K562 (cell line): ENCODE data around the gene FTO. TPM values are rescaled to one million over a fixed set of nuclear protein-coding genes. Genes with fewer than 3 reads are reported as not detected.

ENCODE experiments used
- ATAC-seq: fragments of 200-7000 bp; cut with Tn5 transposase; 3 replicates; pipeline ENCODE4 v1.9.1; 2020; ENCODE audit warnings: moderate library complexity
- BruUV-seq: library from RNA; stranded (reverse); fragments of 400-500 nt; replicated peaks from 2 replicates; lab custom pipeline; 2021; lab: Mats Ljungman, UMichigan
- CTCF ChIA-PET: fragments of 300-600 bp; formaldehyde crosslinking; extraction: SDS; loops from one replicate; lab custom pipeline; 2021; ENCODE audit warnings: low intra/inter-chr PET ratio; lab: Yijun Ruan, JAX
- POLR2A ChIA-PET: fragments of 300-600, 350-650 bp; sonication (Branson Sonifier 250); formaldehyde crosslinking; extraction: SDS; loops from one replicate; lab custom pipeline; 2021; ENCODE audit warnings: antibody characterized with exemption, inconsistent platforms; lab: Yijun Ruan, JAX
- DNase-seq, 4 experiments: peaks; one replicate each; pipeline versions ENCODE4 v3.0.0 to v3.0.0-alpha.2; 2011 to 2018; ENCODE audit warnings: low spot score in 3 of 4, mixed read lengths in 3 of 4; ENCODE audit errors: extremely low read depth in 1 of 4
- FAIRE-seq: peaks from 2 replicates; lab custom pipeline; 2011; peaks lifted over from hg19 to GRCh38; lab: Jason Lieb, UNC
- H2AFZ ChIP-seq: 2 replicates; pipeline ENCODE4 v1.6.0; 2011; ENCODE audit warnings: low read depth, low read length, control low read depth, inconsistent platforms
- H3K27ac ChIP-seq: fragments of 200-600 bp; 3 replicates; pipeline ENCODE4 v1.8.0; 2011; ENCODE audit warnings: low read depth, mild to moderate bottlenecking, control low read depth, inconsistent platforms, low read length, moderate library complexity, mixed read lengths; ENCODE audit errors: extremely low read depth
- H3K27me3 ChIP-seq, 2 experiments: fragments of 300-600 bp in 1 of 2; 2 replicates in 1 of 2; 3 replicates in 1 of 2; pipeline versions ENCODE4 v1.6.0 to v1.8.0; 2011; ENCODE audit warnings: inconsistent platforms in 2 of 2, low read length in 2 of 2, mild to moderate bottlenecking in 1 of 2, mixed read lengths in 1 of 2, moderate library complexity in 1 of 2; ENCODE audit not compliant: control insufficient read depth in 2 of 2, insufficient read depth in 2 of 2
- H3K36me3 ChIP-seq: fragments of 300-600 bp; 3 replicates; pipeline ENCODE4 v1.8.0; 2011; ENCODE audit warnings: mild to moderate bottlenecking, low read length, inconsistent platforms; ENCODE audit not compliant: control insufficient read depth, insufficient read depth
- H3K4me1 ChIP-seq, 2 experiments: fragments of 200-600 bp in 1 of 2; replicated peaks in 1 of 2; 2 replicates in 1 of 2; 3 replicates in 1 of 2; pipeline versions ENCODE4 v1.5.1 to v1.8.0; 2011; ENCODE audit warnings: inconsistent platforms in 2 of 2, low read length in 2 of 2, mild to moderate bottlenecking in 1 of 2, mixed read lengths in 1 of 2, moderate library complexity in 1 of 2; ENCODE audit not compliant: control insufficient read depth in 2 of 2, insufficient read depth in 2 of 2
- H3K4me2 ChIP-seq: 2 replicates; pipeline ENCODE4 v1.6.1; 2011; ENCODE audit warnings: low read length, control low read depth, inconsistent platforms, mixed read lengths; ENCODE audit not compliant: insufficient read depth
- H3K4me3 ChIP-seq: fragments of 200-600 bp; sonication (generic), shearing (Covaris generic); 2 replicates; pipeline ENCODE4 v1.5.1; 2016; ENCODE audit warnings: control low read depth, inconsistent platforms
- H3K79me2 ChIP-seq: fragments of 200-600 bp; 3 replicates; pipeline ENCODE4 v1.8.0; 2011; ENCODE audit warnings: low read length, inconsistent platforms; ENCODE audit not compliant: control insufficient read depth, insufficient read depth
- H3K9ac ChIP-seq, 2 experiments: 2 replicates each; pipeline versions ENCODE4 v1.6.0 to v1.6.1; 2011; ENCODE audit warnings: low read depth in 2 of 2, low read length in 2 of 2, control low read depth in 1 of 2, inconsistent platforms in 1 of 2, mild to moderate bottlenecking in 1 of 2, mixed read lengths in 1 of 2; ENCODE audit not compliant: insufficient read depth in 1 of 2
- H3K9me1 ChIP-seq: one replicate; pipeline ENCODE4 v1.6.0; 2011; ENCODE audit warnings: inconsistent platforms, mild to moderate bottlenecking, low read length, moderate library complexity; ENCODE audit not compliant: control insufficient read depth, insufficient read depth
- H3K9me3 ChIP-seq: replicated peaks from 2 replicates; pipeline ENCODE4 v1.5.1; 2011; ENCODE audit warnings: low read depth, low read length, inconsistent platforms; ENCODE audit not compliant: control insufficient read depth, insufficient read depth
- H4K20me1 ChIP-seq: replicated peaks from 2 replicates; pipeline ENCODE4 v1.6.1; 2011; ENCODE audit warnings: low read length, inconsistent platforms, mixed read lengths; ENCODE audit not compliant: control insufficient read depth, insufficient read depth
- EGR1 ChIP-seq: fragments of 450-650 bp; conservative IDR thresholded peaks from 2 replicates; pipeline ENCODE4 v1.6.1; 2017; ENCODE audit warnings: mild to moderate bottlenecking
- EHMT2 ChIP-seq: fragments of 450-650 bp; IDR thresholded peaks from 2 replicates; pipeline ENCODE4 v1.6.1; 2018; ENCODE audit warnings: antibody characterized with exemption
- HMG20B ChIP-seq: fragments of 250-450 bp; sonication (Bioruptor Pico); IDR thresholded peaks from 2 replicates; pipeline ENCODE4 v1.5.0; 2021; ENCODE audit warnings: mild to moderate bottlenecking
- HNRNPH1 ChIP-seq: fragments of 200-400 bp; formaldehyde crosslinking; optimal IDR thresholded peaks from 2 replicates; pipeline ENCODE3; 2017; ENCODE audit warnings: low read depth, mild to moderate bottlenecking, low read length, moderate library complexity
- HNRNPL ChIP-seq: fragments of 200-400 bp; formaldehyde crosslinking; IDR thresholded peaks from 2 replicates; pipeline ENCODE4 v1.6.1; 2017; ENCODE audit warnings: low read depth, mild to moderate bottlenecking, low read length
- HOXB6 ChIP-seq: fragments of 250-450 bp; sonication (Bioruptor Pico); IDR thresholded peaks from 2 replicates; pipeline ENCODE4 v1.5.1; 2022; ENCODE audit warnings: mild to moderate bottlenecking, borderline replicate concordance
- POLR3G ChIP-seq: IDR thresholded peaks from 2 replicates; pipeline ENCODE4 v1.6.1; 2011; ENCODE audit not compliant: insufficient read length, insufficient replicate concordance; ENCODE audit errors: extremely low read depth
- RBM34 ChIP-seq: fragments of 200-400 bp; formaldehyde crosslinking; IDR thresholded peaks from 2 replicates; pipeline ENCODE4 v1.6.1; 2018; ENCODE audit warnings: low read length, borderline replicate concordance; ENCODE audit not compliant: insufficient read depth
- RFX1 ChIP-seq: fragments of 450-650 bp; IDR thresholded peaks from 2 replicates; pipeline ENCODE4 v1.6.1; 2016; ENCODE audit warnings: mild to moderate bottlenecking, moderate library complexity
- TEAD2 ChIP-seq: fragments of 450-650 bp; IDR thresholded peaks from 2 replicates; pipeline ENCODE4 v1.6.1; 2016; ENCODE audit warnings: missing genetic modification characterization, control low read depth, missing compliant biosample characterization
- ZFPM2 ChIP-seq: fragments of 250-450 bp; sonication (Bioruptor Pico); IDR thresholded peaks from 2 replicates; pipeline ENCODE4 v1.5.1; 2022; ENCODE audit warnings: mild to moderate bottlenecking
- ZFX ChIP-seq: sonication (generic); formaldehyde crosslinking; IDR thresholded peaks from 2 replicates; pipeline ENCODE4 v1.8.0; 2022; ENCODE audit warnings: mild to moderate bottlenecking, missing genetic modification reagents, moderate library complexity
- ZNF174 ChIP-seq: fragments of 250-450 bp; sonication (Bioruptor Pico); IDR thresholded peaks from 2 replicates; pipeline ENCODE4 v1.4.0; 2020; ENCODE audit warnings: mild to moderate bottlenecking
- WGBS: fragments of 100-300 bp; shearing (Covaris generic); methylation state at CpG from one replicate; pipeline ENCODE4 v1.1.6; 2016; ENCODE audit warnings: low coverage, mixed read lengths; ENCODE audit not compliant: insufficient coverage; ENCODE audit errors: missing lambda C conversion rate; 5-methylcytosine and 5-hydroxymethylcytosine counted together
- in situ Hi-C: fragments of 300-500 bp; cut with MboI; formaldehyde crosslinking; loops from 4 replicates; pipeline ENCODE4 v1.15.0; 2018; ENCODE audit warnings: inconsistent platforms, mixed read lengths
- intact Hi-C: fragments of 100-400 bp; cut with micrococcal nuclease; formaldehyde crosslinking; loops from 2 replicates; pipeline ENCODE4 v1.14.2; 2022
- polyA plus RNA-seq, 8 experiments: library from polyadenylated mRNA; depleted of rRNA in 4 of 8; stranded (reverse) in 5 of 8; unstranded in 3 of 8; fragments of >200 nt; fragmentation: Nextera tagmentation in 2 of 8; fragmentation: Illumina TruSeq in 1 of 8; extraction: Ambion mirVana in 2 of 8; extraction: Trizol in 1 of 8; gene quantifications; 2 replicates each; pipeline versions ENCODE4 v1.2.1 to v1.2.3, GENCODE V29; 2011 to 2014; ENCODE audit warnings: inconsistent platforms in 1 of 8, missing spikeins in 1 of 8
- total RNA-seq, 7 experiments: library from RNA; depleted of rRNA in 6 of 7; stranded (reverse); fragments of >200 nt in 6 of 7; fragmentation: Illumina TruSeq in 2 of 7; extraction: Trizol in 2 of 7; gene quantifications; 2 replicates each; pipeline versions ENCODE4 v1.2.1 to v1.2.3, GENCODE V29; 2011 to 2021; ENCODE audit warnings: low replicate concordance in 1 of 7

FTO gene
- total and polyA plus RNA-seq, 9 of the 15 experiments (the other 6 are each of a cell fraction or from before 2014, with no cell fraction given) = 11.3 to 27.7 (median 25.5) TPM

DNA sequence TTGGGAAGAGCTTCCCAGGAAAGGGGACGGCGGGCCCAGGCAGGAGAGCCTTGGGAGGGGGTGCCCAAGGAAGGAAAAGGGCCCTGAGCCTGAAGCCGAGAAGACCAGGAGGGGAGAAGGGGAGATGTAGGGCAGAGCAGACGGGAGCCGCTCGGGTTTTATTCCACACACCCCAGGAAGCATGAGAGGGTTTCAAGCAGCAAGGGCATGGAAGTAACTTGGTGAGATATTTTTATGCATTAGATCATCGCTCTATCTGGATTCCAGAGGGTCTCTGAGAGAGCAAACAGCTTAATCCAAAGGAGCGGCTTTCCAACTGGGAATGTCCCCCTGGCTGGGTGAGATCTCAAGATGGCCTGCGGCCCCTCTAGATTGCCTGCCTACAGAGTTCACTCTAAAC, 411.6 kb downstream of the FTO start (continued):
- no peak for TF ChIP-seq HNRNPH1

DNA sequence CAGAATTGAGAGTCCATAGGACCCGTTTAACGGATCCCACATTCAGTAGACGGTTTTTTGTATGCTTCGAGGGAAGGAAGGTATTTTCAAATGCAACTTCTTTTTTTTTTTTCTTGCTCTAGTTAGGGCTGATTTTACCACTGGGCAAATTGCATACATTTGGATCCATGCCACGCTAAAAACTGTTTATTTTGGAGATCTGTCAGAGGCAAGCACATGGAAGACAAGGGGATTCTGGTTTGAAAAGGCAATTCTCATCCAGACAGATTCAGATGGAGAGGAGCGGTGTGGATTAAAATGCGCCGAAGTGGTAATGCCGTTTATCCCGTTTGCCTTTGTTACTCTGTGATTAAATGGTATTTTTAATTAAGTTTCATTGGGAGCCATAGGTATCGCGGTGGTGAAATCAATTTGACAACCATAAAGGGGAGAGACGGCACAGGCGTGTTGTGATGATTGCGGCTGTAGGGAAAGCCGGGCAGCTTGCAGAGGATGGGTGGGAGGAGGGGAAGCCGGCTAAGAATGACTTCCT, 412.2 kb downstream of the FTO start:
- DNase-seq = no peak
- intact Hi-C loops = no loop called here
- H3K4me3 ChIP-seq = no peak overlapping the region
- H3K9me3 ChIP-seq = no peaks in the 10 kb centered on the region
- H3K27ac ChIP-seq = no peak overlapping the region
- H2AFZ ChIP-seq = no peak overlapping the region
- BruUV-seq = no TSS peak
- no peaks in the 10 kb centered on the region for H3K9me1 ChIP-seq
- H3K27me3 ChIP-seq = peaks cover 22 to 32% of the 10 kb centered on the region in 2 experiments; a peak in 4 of 5 replicates
- TF ChIP-seq HMG20B (no peak), ZFX (CRISPR knock-in tag) (no peak), HOXB6 (CRISPR knock-in tag) (no peak), TEAD2 (tag) (no peak), HNRNPL (no peak), ZNF174 (no peak), RBM34 (no peak), ZFPM2 (CRISPR knock-in tag) (no peak), RFX1 (no peak), POLR3G (no peak), EHMT2 (no peak), EGR1 (no peak)
- 14% methylated on average over 17 of the region's 17 CpGs for WGBS
- no peaks in the 10 kb centered on the region; the same call in 1 of the 2 replicates for H4K20me1 ChIP-seq
- POLR2A ChIA-PET = no interaction called here
- in situ Hi-C loops = no loop called here
- no peaks in the 10 kb centered on the region for H3K4me1 ChIP-seq
- FAIRE-seq = no peak
- H3K36me3 ChIP-seq = no peaks in the 10 kb centered on the region
- CTCF ChIA-PET = no interaction called here
- no peak for ATAC-seq
- H3K4me2 ChIP-seq = no peak overlapping the region
- H3K9ac ChIP-seq = no peak overlapping the region
- no peaks in the 10 kb centered on the region for H3K79me2 ChIP-seq
